Aorta (tissue), 5 donors: ENCODE data around the gene NHSL1. TPM values are rescaled to one million over a fixed set of nuclear protein-coding genes. Genes with fewer than 3 reads are reported as not detected.

Experiments
- ATAC-seq: fragments of 200-7000 bp; cut with Tn5 transposase; one replicate; pipeline ENCODE4 v1.9.1; 2022; ENCODE audit warnings: moderate library complexity; ENCODE audit not compliant: low FRiP score
- DNase-seq, 2 donors: peaks; one replicate each; pipeline ENCODE4 v3.0.0-alpha.2; 2020
- H3K27ac ChIP-seq, 2 donors: one replicate each; pipeline ENCODE4 v1.5.1; 2013; ENCODE audit warnings: low read length in 2 of 2, mild to moderate bottlenecking in 2 of 2, moderate library complexity in 2 of 2, control low read depth in 1 of 2, inconsistent platforms in 1 of 2, low read depth in 1 of 2
- H3K27me3 ChIP-seq, 2 donors: one replicate each; pipeline ENCODE4 v1.6.1; 2013; ENCODE audit warnings: control low read depth in 1 of 2, low read length in 1 of 2, mild to moderate bottlenecking in 1 of 2, moderate library complexity in 1 of 2; ENCODE audit not compliant: insufficient read depth in 2 of 2, control insufficient read depth in 1 of 2
- H3K36me3 ChIP-seq, 2 donors: one replicate each; pipeline ENCODE4 v1.6.1; 2013; ENCODE audit warnings: control low read depth in 1 of 2, low read length in 1 of 2, mild to moderate bottlenecking in 1 of 2; ENCODE audit not compliant: insufficient read depth in 2 of 2, control insufficient read depth in 1 of 2
- H3K4me1 ChIP-seq, 2 donors: one replicate each; pipeline ENCODE4 v1.6.1; 2013; ENCODE audit warnings: low read length in 2 of 2, control low read depth in 1 of 2, mild to moderate bottlenecking in 1 of 2, moderate library complexity in 1 of 2; ENCODE audit not compliant: insufficient read depth in 2 of 2, control insufficient read depth in 1 of 2
- H3K4me3 ChIP-seq, 2 donors: one replicate each; pipeline ENCODE4 v1.5.1; 2013; ENCODE audit warnings: low read length in 2 of 2, control low read depth in 1 of 2, mild to moderate bottlenecking in 1 of 2
- H3K9me3 ChIP-seq: one replicate; pipeline ENCODE4 v1.6.1; 2013; ENCODE audit warnings: mild to moderate bottlenecking, low read length; ENCODE audit not compliant: control insufficient read depth
- WGBS, 2 donors: extraction: QIAGEN DNeasy Blood & Tissue Kit; methylation state at CpG; one replicate each; pipeline ENCODE4 v1.1.7; 2013; 5-methylcytosine and 5-hydroxymethylcytosine counted together
- intact Hi-C, 2 donors: fragments of 100-400 bp; cut with DNase I; formaldehyde crosslinking; loops; one replicate each; pipeline versions ENCODE4 v1.14.2 to v1.15.0; 2022
- polyA plus RNA-seq, 2 donors: library from polyadenylated mRNA; stranded (reverse); fragments of 200-250 nt; gene quantifications; one replicate each; pipeline ENCODE4 v1.2.3, GENCODE V29; 2013
- total RNA-seq, 2 donors: library from RNA; stranded (reverse); fragmentation: NEBNext Ultra II Directional; extraction: Animal tissue kit (Norgen Biotek cat#: 25700); gene quantifications; one replicate each; pipeline ENCODE4 v1.2.1, GENCODE V29; 2021
- donor health status: healthy with polysubstance abuse.
- donor health status: Bipolar disorder and iron deficiency.
- donor health status: DM: no; HTN: no; CAD: no.
- donor health status: DM: no; HTN: no; CAD: no.
- donor health status: DM: yes; HTN: yes; CAD: no.

Gene NHSL1
- total and polyA plus RNA-seq, 4 donors = 0.56 to 25.2 (median 8.1) TPM

DNA sequence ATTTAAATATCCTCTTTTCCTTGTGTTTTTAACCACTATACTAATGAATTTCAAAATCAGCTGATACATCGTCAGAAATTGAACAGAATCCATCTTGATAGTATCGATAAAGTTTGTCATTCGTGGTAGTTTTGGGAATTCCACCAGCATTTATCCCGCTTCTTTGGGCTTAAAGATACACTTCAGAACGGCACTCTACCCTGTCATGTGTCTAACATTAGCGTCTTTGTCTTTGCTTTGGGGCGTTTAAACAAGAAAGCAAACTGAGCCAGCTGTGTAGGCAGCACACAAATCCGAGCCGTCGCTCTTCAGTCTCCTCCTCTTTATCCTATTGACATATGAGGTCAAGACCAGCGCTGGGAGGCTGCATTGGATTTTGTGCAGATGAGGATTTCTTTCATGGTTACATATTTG, 27.5 kb upstream of the NHSL1 start:
- ATAC-seq = no peak
- WGBS, 2 donors = 48 to 57% methylated on average over 11 of the region's 11 CpGs
- H3K4me1 ChIP-seq = no peaks in the 10 kb centered on the region
- no peak overlapping the region for H3K27ac ChIP-seq
- no peak overlapping the region for H3K4me3 ChIP-seq
- no peaks in the 10 kb centered on the region for H3K36me3 ChIP-seq
- intact Hi-C loops = no loop called here
- H3K27me3 ChIP-seq = no peaks in the 10 kb centered on the region
- no peaks in the 10 kb centered on the region for H3K9me3 ChIP-seq
- DNase-seq = no peak

DNA sequence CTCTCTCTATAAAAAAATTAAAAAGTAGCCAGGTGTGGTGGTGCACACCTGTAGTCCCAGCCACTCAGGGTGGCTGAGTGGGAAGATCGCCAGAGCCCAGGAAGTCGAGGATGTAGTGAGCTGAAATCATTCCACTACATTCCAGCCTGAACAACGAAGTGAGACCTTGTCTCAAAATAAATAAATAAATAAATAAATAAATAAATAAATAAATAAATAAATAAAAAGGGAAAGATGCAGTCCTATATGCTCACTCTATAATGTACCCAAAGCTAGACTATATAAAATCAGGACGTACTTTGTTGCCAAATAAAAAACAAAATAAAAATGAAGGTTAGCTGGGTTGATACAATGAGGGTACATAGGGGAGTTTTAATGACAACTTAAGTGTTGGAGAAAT, 26.1 kb upstream of the NHSL1 start:
- Histone ChIP-seq H3K27me3 (no peaks in the 10 kb centered on the region), H3K27ac (no peak overlapping the region), H3K4me3 (no peak overlapping the region), H3K36me3 (no peaks in the 10 kb centered on the region), H3K9me3 (no peaks in the 10 kb centered on the region), H3K4me1 (no peaks in the 10 kb centered on the region)
- intact Hi-C loops = no loop called here
- 87 to 90% methylated on average over 4 of the region's 4 CpGs for WGBS, 2 donors
- DNase-seq (no peak), ATAC-seq (no peak)

DNA sequence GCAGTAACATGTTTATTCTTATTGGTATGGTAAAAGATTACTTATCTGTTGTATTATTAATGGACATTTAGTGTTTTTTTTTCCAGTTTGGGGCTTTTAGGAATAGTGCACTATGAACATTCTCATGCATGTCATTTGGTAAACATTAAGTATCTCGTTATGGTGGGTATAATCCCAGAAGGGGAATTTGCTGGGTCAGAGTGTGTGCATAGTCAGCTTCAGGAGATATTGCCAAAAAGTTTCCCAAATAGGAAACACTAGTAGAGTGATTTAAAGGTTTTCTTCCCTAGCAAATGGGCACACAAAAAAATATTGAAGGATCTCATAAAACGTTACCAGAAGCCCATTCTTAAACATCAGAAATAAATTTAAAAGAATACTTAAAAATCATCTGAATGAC, 25.2 kb upstream of the NHSL1 start:
- DNase-seq (no peak), ATAC-seq (no peak)
- Histone ChIP-seq H3K9me3 (no peaks in the 10 kb centered on the region), H3K27ac (no peak overlapping the region), H3K4me1 (no peaks in the 10 kb centered on the region), H3K36me3 (no peaks in the 10 kb centered on the region), H3K27me3 (no peaks in the 10 kb centered on the region), H3K4me3 (no peak overlapping the region)
- intact Hi-C loops = loop anchor here in 1 of 2 donors (5.0 kb wide), 1 partner anchor 97 kb away; no protein-coding TSS in a partner anchor
- 27 to 34% methylated on average over 2 of the region's 2 CpGs for WGBS, 2 donors

DNA sequence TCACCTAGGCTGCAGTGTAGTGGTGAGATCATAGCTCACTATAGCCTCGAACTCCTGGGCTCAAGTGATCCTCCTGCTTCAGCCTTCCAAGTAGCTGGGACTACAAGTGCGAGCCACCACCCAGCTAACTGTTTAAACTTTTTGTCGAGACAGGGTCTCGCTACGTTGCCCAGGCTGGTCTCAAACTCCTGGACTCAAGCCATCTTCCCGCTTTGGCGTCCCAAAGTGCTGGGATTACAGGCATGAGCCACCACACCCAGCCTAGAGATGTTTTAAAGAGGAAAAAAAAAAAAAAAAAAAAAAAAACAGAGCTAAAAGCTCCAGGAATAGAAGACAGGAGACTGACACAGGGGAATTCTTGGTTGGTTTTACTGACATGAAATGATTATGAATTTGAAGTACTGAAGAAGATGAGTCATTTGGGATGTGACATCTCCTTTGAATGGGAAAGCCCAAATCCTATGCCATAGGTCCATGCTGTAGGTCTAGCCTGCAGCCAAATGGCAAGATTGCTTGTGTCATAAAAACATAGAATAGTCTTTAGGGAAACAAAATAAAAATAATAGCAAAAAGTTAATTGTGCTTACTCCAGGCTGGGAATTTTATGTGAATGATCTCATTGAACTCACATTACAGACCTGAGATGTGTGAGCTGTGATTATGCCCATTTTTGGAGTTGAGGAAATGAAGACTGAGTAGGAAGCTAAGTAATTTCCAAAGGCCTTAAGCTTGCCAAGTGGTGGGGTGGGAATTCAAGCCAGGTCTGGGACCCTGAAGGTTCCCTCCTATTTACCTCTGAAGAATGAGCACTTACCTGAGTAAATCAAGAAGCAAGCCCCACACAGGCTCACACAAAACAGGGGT, 24.3 kb upstream of the NHSL1 start:
- no peak for DNase-seq
- WGBS, 2 donors = 84 to 91% methylated on average over 7 of the region's 7 CpGs
- no peak for ATAC-seq
- no peaks in the 10 kb centered on the region for H3K27me3 ChIP-seq
- H3K27ac ChIP-seq = no peak overlapping the region
- H3K9me3 ChIP-seq = no peaks in the 10 kb centered on the region
- no peaks in the 10 kb centered on the region for H3K36me3 ChIP-seq
- no peak overlapping the region for H3K4me3 ChIP-seq
- intact Hi-C loops = loop anchor here in 1 of 2 donors (5.0 kb wide), 1 partner anchor 96 kb away; no protein-coding TSS in a partner anchor
- no peaks in the 10 kb centered on the region for H3K4me1 ChIP-seq

DNA sequence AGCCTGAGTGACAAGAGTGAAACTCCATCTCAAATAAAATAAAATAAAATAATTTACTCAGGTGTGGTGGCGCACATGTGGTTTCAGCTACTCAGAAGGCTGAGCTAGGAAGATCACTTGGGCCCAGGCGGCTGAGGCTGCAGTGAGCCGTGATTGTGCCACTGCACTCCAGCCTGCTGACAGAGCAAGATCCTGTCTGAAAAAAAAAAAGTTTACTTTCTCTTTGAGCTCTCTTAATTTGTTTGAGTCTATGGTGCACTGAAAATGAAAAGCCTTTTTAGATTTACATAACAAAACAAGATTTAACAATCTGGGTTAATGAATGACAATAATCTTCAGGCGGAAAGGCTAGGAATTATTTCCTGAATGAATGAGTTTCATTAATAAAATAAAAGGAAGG, 23.3 kb upstream of the NHSL1 start:
- Histone ChIP-seq H3K27ac (no peak overlapping the region), H3K4me1 (no peaks in the 10 kb centered on the region), H3K4me3 (no peak overlapping the region), H3K27me3 (no peaks in the 10 kb centered on the region), H3K9me3 (peaks cover 2% of the 10 kb centered on the region), H3K36me3 (no peaks in the 10 kb centered on the region)
- ATAC-seq = no peak
- intact Hi-C loops = loop anchor here in 1 of 2 donors (5.0 kb wide), 1 partner anchor 95 kb away; no protein-coding TSS in a partner anchor
- DNase-seq = no peak
- WGBS, 2 donors = 94 to 96% methylated on average over 4 of the region's 4 CpGs

DNA sequence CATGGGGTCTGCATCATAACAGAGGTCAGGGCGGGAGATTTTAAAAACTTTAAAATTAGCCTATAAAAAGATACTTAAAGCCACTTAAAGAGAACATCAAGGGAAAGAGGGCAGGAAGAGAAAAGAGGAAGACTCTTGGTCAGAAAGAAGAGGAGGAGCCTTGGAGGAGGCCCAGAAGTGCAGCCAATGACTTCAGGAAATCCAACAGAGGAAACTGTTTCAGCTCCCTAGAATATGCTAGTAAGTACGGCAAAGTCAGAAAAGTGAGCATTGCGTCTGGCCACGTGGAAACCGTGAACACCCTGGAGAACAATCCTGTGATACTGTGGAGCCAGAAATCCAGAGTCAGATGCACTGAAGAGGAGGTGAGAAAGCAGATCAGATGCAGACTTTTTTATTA, 22.5 kb upstream of the NHSL1 start:
- H3K27ac ChIP-seq = no peak overlapping the region
- H3K36me3 ChIP-seq = no peaks in the 10 kb centered on the region
- DNase-seq (peak in 1 of 2 donors; percentile 62), ATAC-seq (no peak)
- H3K4me3 ChIP-seq = no peak overlapping the region
- intact Hi-C loops = loop anchor here in 1 of 2 donors (5.0 kb wide), 1 partner anchor 94 kb away; no protein-coding TSS in a partner anchor
- 94 to 99% methylated on average over 5 of the region's 5 CpGs for WGBS, 2 donors
- H3K4me1 ChIP-seq = no peaks in the 10 kb centered on the region
- no peaks in the 10 kb centered on the region for H3K27me3 ChIP-seq
- peaks cover 2% of the 10 kb centered on the region for H3K9me3 ChIP-seq

DNA sequence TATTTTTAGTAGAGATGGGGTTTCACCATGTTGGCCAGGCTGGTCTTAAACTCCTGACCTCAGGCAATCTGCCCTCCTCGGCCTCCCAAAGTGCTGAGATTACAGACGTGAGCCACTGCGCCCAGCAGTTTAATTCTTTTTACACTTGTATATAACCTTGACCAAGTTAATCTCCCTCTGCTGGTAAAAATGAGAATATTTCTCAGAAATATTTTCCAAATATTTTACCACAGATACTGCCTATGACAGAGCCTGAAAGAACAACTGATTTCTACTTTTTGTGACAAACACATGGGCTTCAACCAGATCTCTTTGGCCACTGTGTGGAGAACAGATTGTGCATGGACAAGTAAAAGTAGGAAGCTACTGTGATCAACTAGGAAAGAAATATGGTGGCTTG, 21.2 kb upstream of the NHSL1 start:
- Histone ChIP-seq H3K27ac (no peak overlapping the region), H3K4me3 (no peak overlapping the region), H3K27me3 (no peaks in the 10 kb centered on the region), H3K4me1 (no peaks in the 10 kb centered on the region), H3K36me3 (no peaks in the 10 kb centered on the region), H3K9me3 (peaks cover 2% of the 10 kb centered on the region)
- WGBS, 2 donors = 13 to 19% methylated on average over 3 of the region's 3 CpGs
- no peak for ATAC-seq
- no peak for DNase-seq
- intact Hi-C loops = loop anchor here in 1 of 2 donors (5.0 kb wide), 1 partner anchor 93 kb away; no protein-coding TSS in a partner anchor

DNA sequence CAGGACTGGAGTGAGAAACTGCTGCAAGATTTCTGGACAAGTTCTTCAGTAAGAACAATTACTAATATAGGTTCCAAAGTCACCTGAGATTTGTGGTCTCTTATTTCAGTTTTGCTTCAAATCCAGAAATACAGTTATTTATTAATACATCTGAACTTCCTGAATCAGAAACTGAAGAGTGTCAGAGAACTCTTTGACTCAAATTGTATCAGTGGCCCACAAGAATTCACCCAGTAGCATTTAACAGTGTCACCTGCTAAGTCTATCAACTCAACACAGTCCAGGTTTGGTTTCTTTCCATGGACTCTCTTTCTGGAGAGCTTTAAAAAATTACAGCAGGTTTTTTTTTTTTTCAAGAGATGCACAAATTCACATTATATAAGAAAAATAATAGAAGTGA, 18.8 kb upstream of the NHSL1 start:
- no peak overlapping the region for H3K4me3 ChIP-seq
- peaks cover 2% of the 10 kb centered on the region for H3K9me3 ChIP-seq
- H3K36me3 ChIP-seq = no peaks in the 10 kb centered on the region
- ATAC-seq (no peak), DNase-seq (no peak)
- H3K27ac ChIP-seq = no peak overlapping the region
- H3K27me3 ChIP-seq = no peaks in the 10 kb centered on the region
- intact Hi-C loops = loop anchor here (5.0 kb wide), 2 partner anchors 86 to 401 kb away; no protein-coding TSS in a partner anchor
- H3K4me1 ChIP-seq = no peaks in the 10 kb centered on the region

DNA sequence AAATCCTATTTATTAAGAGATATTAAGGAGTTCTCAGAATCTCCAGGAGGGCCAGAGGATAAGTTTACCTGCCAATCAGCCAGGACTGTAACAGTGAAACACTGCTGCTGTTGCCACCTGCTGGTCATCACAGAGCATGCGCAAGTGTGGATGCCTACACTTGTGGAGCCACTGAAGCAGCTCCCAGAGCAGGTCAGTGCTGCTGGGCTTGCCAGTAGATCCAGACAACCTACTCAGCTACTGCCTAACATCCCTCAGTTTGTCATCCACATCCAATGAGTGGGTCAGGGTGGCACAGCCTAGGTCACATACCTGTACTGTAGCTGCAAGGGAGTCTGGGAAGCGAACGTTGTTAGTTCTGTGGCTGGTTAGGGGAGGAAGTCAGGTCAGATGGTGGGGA, 18.3 kb upstream of the NHSL1 start:
- ATAC-seq = peak; percentile 60
- intact Hi-C loops = loop anchor here (5.0 kb wide), 2 partner anchors 85 to 400 kb away; no protein-coding TSS in a partner anchor
- H3K36me3 ChIP-seq = no peaks in the 10 kb centered on the region
- no peak overlapping the region for H3K4me3 ChIP-seq
- no peak overlapping the region for H3K27ac ChIP-seq
- H3K9me3 ChIP-seq = peaks cover 2% of the 10 kb centered on the region
- no peaks in the 10 kb centered on the region for H3K27me3 ChIP-seq
- DNase-seq = peak in 1 of 2 donors; percentile 53
- 95% methylated on average over 3 of the region's 3 CpGs for WGBS, 2 donors
- H3K4me1 ChIP-seq = no peaks in the 10 kb centered on the region
